Common myeloid progenitor, CD34-positive (primary cell): ENCODE measurements around the gene FLRT2.

Experiments used
- CTCF ChIA-PET: fragments of 350-600 bp; sonication (Branson Sonifier 250); formaldehyde crosslinking; loops from one replicate; lab custom pipeline; 2021; ENCODE audit warnings: antibody characterized with exemption; lab: Charles Lee
- POLR2A ChIA-PET: fragments of 350-600 bp; sonication (Branson Sonifier 250); formaldehyde crosslinking; loops from one replicate; lab custom pipeline; 2021; ENCODE audit warnings: antibody characterized with exemption; lab: Charles Lee
- DNase-seq, 3 donors: peaks; one replicate each; pipeline versions ENCODE4 v3.0.0 to v3.0.0-alpha.2; 2013
- H3K27ac ChIP-seq, 2 experiments: 1 replicate in 1 of 2; 2 replicates in 1 of 2; pipeline ENCODE4 v1.7.0; 2013; ENCODE audit warnings: inconsistent platforms in 2 of 2, low read length in 2 of 2, mild to moderate bottlenecking in 2 of 2, low read depth in 1 of 2, moderate library complexity in 1 of 2; ENCODE audit not compliant: severe bottlenecking in 2 of 2, insufficient read depth in 1 of 2, poor library complexity in 1 of 2
- H3K27me3 ChIP-seq, 5 experiments: replicated peaks in 2 of 5; 1 replicate in 3 of 5; 2 replicates in 2 of 5; pipeline versions ENCODE4 v1.6.1 to v1.7.0; 2013; ENCODE audit warnings: low read length in 4 of 5, mild to moderate bottlenecking in 2 of 5, moderate library complexity in 2 of 5, inconsistent platforms in 1 of 5; ENCODE audit not compliant: insufficient read depth in 5 of 5, control insufficient read depth in 4 of 5
- H3K36me3 ChIP-seq, 4 experiments: 1 replicate in 2 of 4; 2 replicates in 2 of 4; pipeline versions ENCODE4 v1.6.1 to v1.7.0; 2013; ENCODE audit warnings: low read length in 3 of 4, control low read depth in 1 of 4, mild to moderate bottlenecking in 1 of 4; ENCODE audit not compliant: control insufficient read depth in 4 of 4, insufficient read depth in 4 of 4
- H3K4me1 ChIP-seq, 4 experiments: 1 replicate in 3 of 4; 2 replicates in 1 of 4; pipeline versions ENCODE4 v1.6.1 to v1.7.1; 2013; ENCODE audit warnings: low read length in 3 of 4, mild to moderate bottlenecking in 3 of 4, control low read depth in 1 of 4, inconsistent platforms in 1 of 4, moderate library complexity in 1 of 4; ENCODE audit not compliant: control insufficient read depth in 4 of 4, insufficient read depth in 4 of 4; ENCODE audit errors: control extremely low read depth in 1 of 4
- H3K4me3 ChIP-seq, 7 experiments: 1 replicate in 4 of 7; 2 replicates in 3 of 7; pipeline versions ENCODE4 v1.5.1 to v1.7.0; 2013; ENCODE audit warnings: mild to moderate bottlenecking in 7 of 7, low read length in 6 of 7, moderate library complexity in 6 of 7, inconsistent platforms in 2 of 7, low read depth in 2 of 7, control low read depth in 1 of 7; ENCODE audit not compliant: insufficient read depth in 4 of 7, control insufficient read depth in 1 of 7; ENCODE audit errors: extremely low read depth in 1 of 7
- H3K9me3 ChIP-seq, 5 experiments: 1 replicate in 4 of 5; 2 replicates in 1 of 5; pipeline versions ENCODE4 v1.6.1 to v1.7.1; 2013; ENCODE audit warnings: low read length in 4 of 5, mild to moderate bottlenecking in 2 of 5, inconsistent platforms in 1 of 5, low read depth in 1 of 5, moderate library complexity in 1 of 5; ENCODE audit not compliant: control insufficient read depth in 4 of 5, insufficient read depth in 2 of 5; ENCODE audit errors: control extremely low read depth in 1 of 5
- WGBS: methylation state at CpG from one replicate; pipeline ENCODE4 v1.1.5; 2013; ENCODE audit not compliant: insufficient coverage; 5-methylcytosine and 5-hydroxymethylcytosine counted together

FLRT2 gene

DNA sequence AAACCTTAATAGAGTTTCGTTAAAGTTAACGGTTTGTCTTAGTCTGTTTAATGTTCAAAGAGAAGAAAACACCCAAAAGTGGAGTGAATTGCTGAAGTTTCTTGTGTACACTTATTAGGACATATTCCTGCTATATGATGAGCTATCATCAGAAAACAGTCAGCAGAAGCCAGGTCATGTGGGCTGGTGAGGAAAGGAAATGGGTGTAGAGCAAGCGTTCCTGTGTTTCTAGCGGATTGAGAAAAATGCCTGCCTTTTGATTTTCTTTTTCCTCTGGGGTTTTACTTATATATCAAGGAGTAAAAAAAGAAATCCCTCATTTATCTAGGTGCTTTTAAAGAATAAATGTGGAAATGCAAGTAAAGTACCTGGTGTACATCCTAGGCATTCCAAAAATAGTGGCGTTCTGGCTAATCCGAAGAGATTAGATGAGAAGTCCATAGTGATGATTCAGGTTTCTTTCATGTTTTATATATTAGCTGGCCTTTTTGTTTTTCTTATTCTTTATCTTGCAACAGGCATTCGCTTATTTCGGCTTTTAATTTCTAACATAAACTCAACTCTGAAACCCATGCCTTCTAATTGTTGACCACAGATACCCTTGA, 50.7 kb downstream of the FLRT2 start:
- H3K27me3 ChIP-seq = no peaks in the 10 kb centered on the region
- H3K4me3 ChIP-seq = no peak overlapping the region
- POLR2A ChIA-PET = no interaction called here
- H3K9me3 ChIP-seq = no peaks in the 10 kb centered on the region
- CTCF ChIA-PET = no interaction called here
- H3K36me3 ChIP-seq = no peaks in the 10 kb centered on the region
- DNase-seq = no peak
- H3K4me1 ChIP-seq = no peaks in the 10 kb centered on the region
- H3K27ac ChIP-seq = no peak overlapping the region
- WGBS = 100% methylated on average over 2 of the region's 8 CpGs

DNA sequence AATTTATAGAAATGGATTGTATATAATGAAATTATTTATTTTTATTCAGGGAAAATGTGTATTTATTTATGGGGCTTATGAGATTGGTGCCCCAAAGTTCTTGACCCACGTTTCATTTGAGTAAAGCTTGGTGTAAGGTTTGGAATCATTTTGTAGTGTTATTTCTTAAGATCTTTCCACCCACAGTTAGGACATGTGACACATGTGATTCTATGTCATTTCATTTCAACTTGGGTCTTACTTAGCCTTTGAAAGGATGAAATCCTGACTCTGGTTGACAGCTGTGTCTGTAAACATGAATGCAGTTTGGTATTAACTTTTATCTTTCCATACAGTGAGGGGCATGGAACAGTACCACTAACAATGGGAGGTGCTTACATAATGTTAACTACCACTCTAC, 51.7 kb downstream of the FLRT2 start:
- H3K4me1 ChIP-seq = peaks cover 0 to 5% (median under 1%) of the 10 kb centered on the region in 4 experiments
- ChIA-PET CTCF (no interaction called here), POLR2A (no interaction called here)
- no peaks in the 10 kb centered on the region for H3K27me3 ChIP-seq
- no peak overlapping the region for H3K4me3 ChIP-seq
- no peaks in the 10 kb centered on the region for H3K9me3 ChIP-seq
- no peaks in the 10 kb centered on the region for H3K36me3 ChIP-seq
- no peak for DNase-seq
- no CpG with 5 or more reads among the region's 1 CpG for WGBS
- no peak overlapping the region for H3K27ac ChIP-seq

- Histone ChIP-seq H3K4me1 (peaks cover 0 to 16% (median 7%) of the 10 kb centered on the region in 4 experiments), H3K27me3 (no peaks in the 10 kb centered on the region), H3K27ac (no peak overlapping the region), H3K36me3 (no peaks in the 10 kb centered on the region), H3K9me3 (no peaks in the 10 kb centered on the region), H3K4me3 (no peak overlapping the region)
- ChIA-PET CTCF (no interaction called here), POLR2A (no interaction called here)
- WGBS = 97% methylated on average over 5 of the region's 5 CpGs
- DNase-seq = no peak
Observed at GRCh38 chr14:85583380-85583779, 53.4 kb downstream of the FLRT2 start.

DNA sequence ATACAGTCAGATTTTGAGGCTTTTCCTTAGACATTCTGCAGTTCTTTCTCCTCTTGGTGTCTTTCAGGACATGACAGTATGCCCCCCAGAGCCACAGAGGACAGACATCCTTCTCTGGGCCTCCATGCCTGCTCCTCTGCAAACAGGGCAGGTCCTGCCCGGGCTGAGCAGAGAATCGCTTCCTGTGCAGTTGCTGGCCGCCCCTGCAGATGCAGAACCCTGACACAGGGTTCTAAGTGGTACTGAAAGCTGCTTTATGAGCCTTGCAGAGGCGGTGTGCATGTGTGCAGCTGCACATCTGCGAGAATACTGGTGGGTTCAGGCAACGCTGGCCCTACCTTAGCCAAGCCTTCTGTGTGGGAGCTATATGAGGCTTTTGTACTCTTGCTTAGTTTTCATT, 54.5 kb downstream of the FLRT2 start:
- CTCF ChIA-PET = no interaction called here
- Histone ChIP-seq H3K27ac (no peak overlapping the region), H3K9me3 (peaks cover 0 to 1% (median 0%) of the 10 kb centered on the region in 5 experiments), H3K36me3 (no peaks in the 10 kb centered on the region), H3K4me3 (no peak overlapping the region), H3K27me3 (no peaks in the 10 kb centered on the region), H3K4me1 (peaks cover 0 to 16% (median 7%) of the 10 kb centered on the region in 4 experiments)
- WGBS = 83% methylated on average over 5 of the region's 6 CpGs
- POLR2A ChIA-PET = no interaction called here
- DNase-seq = no peak

DNA sequence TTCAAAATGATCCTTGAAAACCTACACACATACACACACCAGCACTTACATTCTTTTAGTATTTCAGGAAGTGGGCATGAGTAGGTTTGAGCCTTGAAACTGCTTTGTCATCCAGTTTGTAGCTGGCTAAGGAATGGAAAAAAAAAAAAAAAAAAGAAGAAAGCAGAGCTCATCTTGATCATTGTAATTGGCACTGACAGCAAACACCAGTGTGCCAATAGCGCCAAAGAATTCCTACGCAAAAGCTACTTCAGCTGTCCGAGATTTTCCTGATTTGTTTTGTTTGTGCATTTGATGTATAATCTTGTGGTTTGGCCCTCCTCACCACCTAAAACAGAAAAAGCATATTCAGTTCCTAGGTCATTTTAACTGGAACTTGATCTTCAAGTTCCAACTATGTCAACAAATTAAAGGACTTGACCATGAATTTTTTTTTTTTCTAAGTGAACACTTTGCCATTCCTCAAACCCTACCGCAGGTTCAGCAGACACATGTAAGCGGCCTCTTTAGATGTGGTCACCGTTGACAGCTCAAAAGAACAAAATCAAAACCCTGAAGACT, 57.3 kb downstream of the FLRT2 start:
- WGBS = 17% methylated on average over 1 of the region's 6 CpGs
- H3K9me3 ChIP-seq = peaks cover 0 to 3% (median 0%) of the 10 kb centered on the region in 5 experiments
- H3K27me3 ChIP-seq = no peaks in the 10 kb centered on the region
- ChIA-PET POLR2A (no interaction called here), CTCF (interaction anchor here (0.6 to 1.5 kb wide), 2 partner anchors 10 to 357 kb away, joined by 3 read pairs; no protein-coding TSS in a partner anchor)
- peaks cover 0 to 16% (median 8%) of the 10 kb centered on the region in 4 experiments for H3K4me1 ChIP-seq
- peak overlapping the region in 1 of 7 experiments; percentile 16 for H3K4me3 ChIP-seq
- peak; percentile 62 to 91 (median 87) for DNase-seq
- no peaks in the 10 kb centered on the region for H3K36me3 ChIP-seq
- no peak overlapping the region for H3K27ac ChIP-seq

DNA sequence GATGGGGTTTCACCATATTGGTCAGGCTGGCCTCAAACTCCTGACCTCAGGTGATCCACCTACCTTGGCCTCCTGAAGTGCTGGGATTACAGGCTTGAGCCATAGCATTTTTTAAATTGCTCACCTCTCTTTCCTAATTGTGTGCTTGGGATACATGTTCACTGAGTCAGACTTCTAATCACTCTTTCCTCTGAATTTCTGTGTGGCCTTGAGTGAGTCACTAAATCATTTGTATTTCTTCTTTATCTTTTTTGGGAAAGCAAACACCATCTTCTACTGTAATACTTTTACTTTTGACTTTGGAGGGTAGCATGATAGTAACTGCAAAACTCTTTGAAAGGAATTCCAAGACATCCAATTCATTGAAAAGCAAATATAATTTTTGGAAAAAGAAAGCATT, 60.8 kb downstream of the FLRT2 start:
- ChIA-PET CTCF (no interaction called here), POLR2A (no interaction called here)
- DNase-seq = no peak
- H3K36me3 ChIP-seq = no peaks in the 10 kb centered on the region
- peaks cover 0 to 3% (median 0%) of the 10 kb centered on the region in 5 experiments for H3K9me3 ChIP-seq
- H3K4me3 ChIP-seq = no peak overlapping the region
- H3K4me1 ChIP-seq = peaks cover 0 to 16% (median 8%) of the 10 kb centered on the region in 4 experiments
- H3K27ac ChIP-seq = no peak overlapping the region
- no peaks in the 10 kb centered on the region for H3K27me3 ChIP-seq

DNA sequence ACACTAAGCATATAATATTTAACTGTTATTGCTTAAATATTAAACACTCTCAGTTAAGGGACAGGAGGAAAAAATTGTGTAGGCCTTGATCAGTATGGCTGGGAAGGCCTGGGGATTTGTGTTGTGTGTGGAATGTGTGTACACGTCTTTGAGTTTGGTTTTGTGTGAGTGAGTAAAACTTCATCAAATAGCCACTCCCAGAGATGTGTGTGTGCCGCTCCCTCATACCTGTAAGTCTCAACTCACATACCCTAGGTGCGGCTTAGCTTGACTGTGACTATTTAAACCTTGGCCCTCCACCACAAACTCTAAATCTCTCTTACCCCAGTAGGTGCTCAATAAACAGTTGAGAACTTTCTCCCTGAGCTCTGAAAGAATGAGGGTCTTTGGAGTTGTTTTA, 64.3 kb downstream of the FLRT2 start:
- Histone ChIP-seq H3K27ac (no peak overlapping the region), H3K4me3 (no peak overlapping the region), H3K4me1 (peaks cover 0 to 2% (median under 1%) of the 10 kb centered on the region in 4 experiments), H3K9me3 (peaks cover 0 to 3% (median 0%) of the 10 kb centered on the region in 5 experiments), H3K36me3 (no peaks in the 10 kb centered on the region), H3K27me3 (no peaks in the 10 kb centered on the region)
- WGBS = 100% methylated on average over 1 of the region's 3 CpGs
- CTCF ChIA-PET = no interaction called here
- POLR2A ChIA-PET = interaction anchor here (0.6 kb wide), 1 partner anchor 806 kb away, joined by 8 read pairs; no protein-coding TSS in a partner anchor
- no peak for DNase-seq
